Activated naive CD8-positive, alpha-beta T cell (primary cell): Measurements from ENCODE around the gene ITGB3.

Source experiments
- H3K27ac Mint-ChIP-seq: one replicate; pipeline ENCODE4 v1.8.0; 2021; ENCODE audit warnings: mixed read lengths
- H3K27me3 Mint-ChIP-seq: one replicate; pipeline ENCODE4 v1.8.0; 2021; ENCODE audit warnings: mixed read lengths
- H3K36me3 Mint-ChIP-seq: one replicate; pipeline ENCODE4 v1.8.0; 2021; ENCODE audit warnings: mixed read lengths
- H3K4me1 Mint-ChIP-seq: one replicate; pipeline ENCODE4 v1.8.0; 2021; ENCODE audit warnings: low read depth, mixed read lengths
- H3K4me3 Mint-ChIP-seq: one replicate; pipeline ENCODE4 v1.8.0; 2021; ENCODE audit warnings: mild to moderate bottlenecking, mixed read lengths
- H3K9me3 Mint-ChIP-seq: one replicate; pipeline ENCODE4 v1.8.0; 2021; ENCODE audit warnings: low read depth, mixed read lengths

The ITGB3 gene

GRCh38 chr17:47272491-47272890 is 18.9 kb downstream of the ITGB3 start:
- H3K27me3 Mint-ChIP-seq: peaks cover 4% of the 10 kb centered on the region
- H3K9me3 Mint-ChIP-seq: no peaks in the 10 kb centered on the region
- H3K36me3 Mint-ChIP-seq: peaks cover 4% of the 10 kb centered on the region
- H3K4me3 Mint-ChIP-seq: no peak overlapping the region
- H3K27ac Mint-ChIP-seq: no peak overlapping the region
- no peaks in the 10 kb centered on the region for H3K4me1 Mint-ChIP-seq

DNA sequence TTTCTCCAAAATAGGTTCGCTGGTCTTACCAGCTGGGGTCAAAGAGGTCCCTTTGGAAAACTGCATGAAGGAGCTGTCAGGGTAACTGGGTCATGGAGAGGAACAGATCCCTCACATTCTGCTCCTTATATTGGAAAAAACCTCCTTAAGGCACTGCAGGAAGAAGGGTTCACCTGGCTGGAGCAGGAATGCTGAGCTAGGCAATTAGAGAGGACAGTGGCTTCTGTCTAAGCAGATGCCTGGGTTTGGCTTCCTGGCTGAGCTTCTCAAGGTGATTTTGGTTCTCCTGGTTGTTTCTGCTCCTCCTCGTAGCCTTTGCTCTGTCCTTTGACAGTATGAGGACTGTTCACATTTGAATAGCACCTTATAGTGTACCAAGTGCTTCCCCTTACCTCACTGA is 19.6 kb downstream of the ITGB3 start:
- Mint-ChIP-seq H3K27ac (no peak overlapping the region), H3K27me3 (peaks cover 4% of the 10 kb centered on the region), H3K4me1 (no peaks in the 10 kb centered on the region), H3K4me3 (no peak overlapping the region), H3K36me3 (peaks cover 4% of the 10 kb centered on the region), H3K9me3 (no peaks in the 10 kb centered on the region)

- H3K27me3 Mint-ChIP-seq: peaks cover 4% of the 10 kb centered on the region
- H3K4me3 Mint-ChIP-seq: no peak overlapping the region
- H3K27ac Mint-ChIP-seq: no peak overlapping the region
- no peaks in the 10 kb centered on the region for H3K9me3 Mint-ChIP-seq
- peaks cover 2% of the 10 kb centered on the region for H3K36me3 Mint-ChIP-seq
- no peaks in the 10 kb centered on the region for H3K4me1 Mint-ChIP-seq
Observed at GRCh38 chr17:47274319-47275069, 20.9 kb downstream of the ITGB3 start.

DNA sequence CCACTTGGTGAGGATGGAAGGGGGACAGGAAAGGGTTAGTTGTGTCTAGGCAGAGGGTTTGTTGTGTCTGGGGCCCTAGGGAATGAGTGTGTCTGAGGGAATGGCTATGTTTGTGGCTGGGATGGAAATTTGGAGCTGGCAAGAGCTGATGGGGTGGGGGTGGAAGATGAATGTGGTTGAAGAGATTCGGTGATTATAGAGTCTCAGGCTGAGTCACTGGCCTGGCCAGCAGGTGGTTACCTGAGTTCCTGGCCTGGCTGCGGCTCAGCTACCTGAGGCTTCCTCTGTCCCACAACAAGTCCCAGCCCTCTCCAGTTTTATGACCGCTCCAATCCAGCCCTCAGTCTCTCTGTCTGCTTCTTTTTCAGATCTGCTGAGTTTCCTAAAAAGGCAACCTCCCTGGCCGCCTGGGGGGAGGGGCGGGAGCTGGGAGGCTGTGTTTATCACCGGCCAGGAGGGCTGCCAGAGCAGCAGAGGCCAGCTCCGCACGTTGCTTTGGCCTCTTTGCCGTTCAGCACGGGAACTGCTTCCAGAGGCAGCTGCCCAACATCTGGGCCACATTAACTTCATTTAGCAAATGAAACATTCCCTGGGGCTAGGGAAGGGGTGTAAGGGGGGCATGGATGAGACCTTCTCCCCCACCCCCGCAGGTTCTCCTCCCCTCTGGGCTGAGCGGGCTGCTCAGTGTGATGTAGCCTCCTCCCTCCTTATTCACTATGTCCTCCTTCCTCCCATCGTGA is 21.8 kb downstream of the ITGB3 start:
- Mint-ChIP-seq H3K9me3 (no peaks in the 10 kb centered on the region), H3K4me3 (no peak overlapping the region), H3K4me1 (no peaks in the 10 kb centered on the region), H3K36me3 (no peaks in the 10 kb centered on the region), H3K27ac (no peak overlapping the region), H3K27me3 (peaks cover 4% of the 10 kb centered on the region)

GRCh38 chr17:47276444-47276843 is 22.8 kb downstream of the ITGB3 start:
- Mint-ChIP-seq H3K27ac (no peak overlapping the region), H3K4me1 (no peaks in the 10 kb centered on the region), H3K4me3 (no peak overlapping the region), H3K27me3 (peaks cover 4% of the 10 kb centered on the region), H3K9me3 (no peaks in the 10 kb centered on the region), H3K36me3 (no peaks in the 10 kb centered on the region)

GRCh38 chr17:47276868-47277267 is 23.2 kb downstream of the ITGB3 start:
- Mint-ChIP-seq H3K27me3 (peaks cover 4% of the 10 kb centered on the region), H3K27ac (no peak overlapping the region), H3K36me3 (no peaks in the 10 kb centered on the region), H3K4me3 (no peak overlapping the region), H3K9me3 (no peaks in the 10 kb centered on the region), H3K4me1 (no peaks in the 10 kb centered on the region)

DNA sequence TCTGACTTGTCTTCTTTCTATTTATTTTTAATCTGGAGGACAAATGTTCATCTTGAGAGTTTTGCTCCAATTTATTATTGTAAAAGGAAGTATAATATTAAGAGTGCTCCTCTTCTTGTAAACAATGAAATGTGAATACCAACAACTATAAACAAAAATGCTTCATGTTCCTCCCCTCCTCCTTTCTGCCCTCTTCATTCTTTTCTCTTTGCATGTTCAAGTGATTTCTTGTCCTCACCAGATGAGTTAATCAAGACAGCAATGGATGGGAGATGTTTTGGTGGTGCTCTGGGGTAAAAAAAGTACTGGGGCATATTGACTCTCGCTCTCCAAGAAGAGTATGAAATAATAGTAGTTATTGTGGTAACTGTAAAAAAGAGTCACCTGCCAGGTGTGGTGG is 24.3 kb downstream of the ITGB3 start:
- H3K27me3 Mint-ChIP-seq: peaks cover 4% of the 10 kb centered on the region
- H3K9me3 Mint-ChIP-seq: no peaks in the 10 kb centered on the region
- H3K4me1 Mint-ChIP-seq: no peaks in the 10 kb centered on the region
- H3K4me3 Mint-ChIP-seq: no peak overlapping the region
- no peak overlapping the region for H3K27ac Mint-ChIP-seq
- no peaks in the 10 kb centered on the region for H3K36me3 Mint-ChIP-seq

DNA sequence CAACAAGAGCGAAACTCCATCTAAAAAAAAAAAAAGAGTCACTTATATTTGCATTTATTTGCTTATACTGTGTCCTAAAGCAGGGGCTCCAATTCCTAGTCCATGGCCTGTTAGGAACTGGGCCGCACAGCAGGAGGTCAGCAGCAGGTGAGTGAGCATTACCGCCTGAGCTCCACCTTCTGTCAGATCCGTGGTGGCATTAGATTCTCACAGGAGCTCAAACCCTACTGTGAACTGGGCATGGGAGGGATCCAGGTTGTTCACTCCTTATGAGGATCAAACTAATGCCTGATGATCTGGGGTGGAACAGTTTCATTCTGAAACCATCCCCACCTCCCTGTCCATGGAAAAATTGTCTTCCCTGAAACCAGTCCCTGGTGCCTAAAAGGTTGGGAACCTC is 24.9 kb downstream of the ITGB3 start:
- Mint-ChIP-seq H3K27me3 (peaks cover 4% of the 10 kb centered on the region), H3K4me1 (no peaks in the 10 kb centered on the region), H3K4me3 (no peak overlapping the region), H3K27ac (no peak overlapping the region), H3K9me3 (no peaks in the 10 kb centered on the region), H3K36me3 (no peaks in the 10 kb centered on the region)

DNA sequence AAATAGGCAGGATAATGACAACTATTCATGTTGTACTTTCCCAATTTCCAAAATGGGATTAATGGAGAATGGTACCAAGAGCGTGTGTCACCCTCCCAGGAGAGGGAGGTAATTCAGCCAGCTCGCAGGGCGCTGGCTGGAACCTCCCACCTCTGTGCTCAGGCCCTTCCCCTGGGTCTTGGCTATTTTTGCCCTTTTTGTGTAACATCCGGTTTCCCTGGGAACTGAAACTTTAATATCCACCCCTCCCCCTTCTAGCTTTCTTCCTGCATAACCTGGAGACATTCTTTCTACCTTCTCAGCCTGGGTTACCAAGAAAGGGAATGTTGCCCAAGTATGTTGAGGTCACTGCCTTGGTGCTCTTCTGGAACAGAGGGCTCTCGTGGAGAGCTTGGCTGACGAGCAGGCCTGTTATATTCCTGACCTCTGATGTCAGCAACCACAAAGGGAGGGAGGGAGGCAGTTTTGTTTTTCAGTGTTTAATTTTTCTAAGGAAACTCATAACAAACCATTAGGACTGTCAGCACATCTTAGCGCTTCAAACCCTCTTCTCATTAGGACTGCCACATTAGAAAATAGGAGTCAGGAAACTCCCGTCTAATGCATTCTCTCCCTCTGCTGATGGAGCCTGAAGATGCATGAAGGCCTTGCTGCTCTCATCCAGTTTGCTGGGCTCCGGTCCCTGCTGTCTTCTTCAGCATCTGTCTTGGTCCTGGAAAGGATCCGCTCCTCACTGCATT is 25.6 kb downstream of the ITGB3 start:
- Mint-ChIP-seq H3K36me3 (no peaks in the 10 kb centered on the region), H3K4me1 (no peaks in the 10 kb centered on the region), H3K27ac (no peak overlapping the region), H3K9me3 (no peaks in the 10 kb centered on the region), H3K4me3 (no peak overlapping the region), H3K27me3 (peaks cover 6% of the 10 kb centered on the region)

- Mint-ChIP-seq H3K27ac (no peak overlapping the region), H3K9me3 (no peaks in the 10 kb centered on the region), H3K4me3 (no peak overlapping the region), H3K27me3 (peaks cover 4% of the 10 kb centered on the region), H3K4me1 (no peaks in the 10 kb centered on the region), H3K36me3 (no peaks in the 10 kb centered on the region)
Observed at GRCh38 chr17:47280072-47280811, 26.6 kb downstream of the ITGB3 start.

GRCh38 chr17:47281216-47281615 is 27.6 kb downstream of the ITGB3 start:
- Mint-ChIP-seq H3K4me3 (no peak overlapping the region), H3K36me3 (no peaks in the 10 kb centered on the region), H3K27ac (no peak overlapping the region), H3K4me1 (no peaks in the 10 kb centered on the region), H3K9me3 (no peaks in the 10 kb centered on the region), H3K27me3 (peaks cover 4% of the 10 kb centered on the region)

DNA sequence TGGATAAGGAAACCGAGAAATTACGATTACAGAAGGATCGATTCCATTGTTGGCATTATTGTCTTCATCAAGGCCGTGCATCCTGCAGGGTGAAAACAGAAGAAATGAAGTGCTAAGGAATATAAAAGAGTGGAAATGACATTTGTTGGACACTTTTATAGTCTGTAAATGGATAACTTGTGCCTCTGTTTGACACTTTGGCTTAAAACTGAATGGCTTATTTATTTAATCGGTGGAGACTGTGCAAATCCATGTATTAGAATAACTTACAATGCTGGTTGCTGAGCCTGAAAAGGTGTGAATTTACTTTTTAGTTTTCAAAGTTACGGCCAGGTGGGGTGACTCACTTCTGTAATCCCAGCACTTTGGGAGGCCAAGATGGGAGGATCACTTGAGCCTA is 31.4 kb downstream of the ITGB3 start:
- Mint-ChIP-seq H3K4me1 (no peaks in the 10 kb centered on the region), H3K9me3 (no peaks in the 10 kb centered on the region), H3K4me3 (no peak overlapping the region), H3K27me3 (peaks cover 4% of the 10 kb centered on the region), H3K27ac (no peak overlapping the region), H3K36me3 (no peaks in the 10 kb centered on the region)

DNA sequence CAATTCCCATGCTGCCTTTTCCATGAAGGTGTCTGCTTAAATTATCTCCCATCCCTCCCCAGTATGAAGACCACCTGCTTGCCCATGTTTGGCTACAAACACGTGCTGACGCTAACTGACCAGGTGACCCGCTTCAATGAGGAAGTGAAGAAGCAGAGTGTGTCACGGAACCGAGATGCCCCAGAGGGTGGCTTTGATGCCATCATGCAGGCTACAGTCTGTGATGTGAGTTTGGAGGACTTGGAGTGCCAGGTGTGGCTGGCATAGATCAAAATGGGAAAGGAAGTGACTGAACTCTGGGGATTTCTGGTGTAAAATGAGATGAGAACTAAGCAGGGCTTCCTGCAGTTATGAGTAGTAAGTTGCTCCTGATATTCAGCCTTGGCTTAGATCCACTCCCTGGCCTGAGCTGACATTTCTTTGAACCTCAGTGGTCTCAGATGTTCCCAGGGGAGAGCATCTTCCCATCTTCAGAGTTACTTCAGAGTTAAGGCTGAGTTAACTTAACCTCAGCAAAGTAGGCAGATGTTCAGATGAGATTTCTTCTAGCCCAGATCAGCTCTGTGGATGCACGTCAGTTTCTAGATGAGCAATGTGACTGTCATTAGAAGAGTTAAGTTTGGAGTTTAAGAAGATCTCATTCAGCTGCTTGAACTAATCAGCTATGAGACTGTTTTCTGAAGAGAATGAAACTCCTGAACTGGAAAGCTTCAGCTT is 32.7 kb downstream of the ITGB3 start:
- Mint-ChIP-seq H3K4me3 (no peak overlapping the region), H3K36me3 (no peaks in the 10 kb centered on the region), H3K4me1 (no peaks in the 10 kb centered on the region), H3K27me3 (peaks cover 4% of the 10 kb centered on the region), H3K9me3 (no peaks in the 10 kb centered on the region), H3K27ac (no peak overlapping the region)

DNA sequence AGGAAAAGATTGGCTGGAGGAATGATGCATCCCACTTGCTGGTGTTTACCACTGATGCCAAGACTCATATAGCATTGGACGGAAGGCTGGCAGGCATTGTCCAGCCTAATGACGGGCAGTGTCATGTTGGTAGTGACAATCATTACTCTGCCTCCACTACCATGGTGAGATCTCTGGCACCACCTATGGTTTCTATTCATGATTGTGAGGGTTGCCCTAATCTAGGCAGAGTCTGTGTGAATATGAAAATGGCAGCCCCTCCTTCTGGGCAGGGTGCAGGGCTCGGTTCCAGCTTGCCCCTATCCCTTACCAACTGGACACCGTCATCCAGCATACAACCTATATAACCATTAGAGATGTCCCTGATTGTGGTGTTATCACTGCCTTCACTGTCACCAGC is 33.4 kb downstream of the ITGB3 start:
- H3K27me3 Mint-ChIP-seq: peaks cover 4% of the 10 kb centered on the region
- no peak overlapping the region for H3K4me3 Mint-ChIP-seq
- H3K27ac Mint-ChIP-seq: no peak overlapping the region

More for the DNA sequence above, 33.4 kb downstream of the ITGB3 start:
- Mint-ChIP-seq H3K4me1 (no peaks in the 10 kb centered on the region), H3K9me3 (no peaks in the 10 kb centered on the region), H3K36me3 (no peaks in the 10 kb centered on the region)
